SIG-M5 treated with dmso at 0.1 percent for 504 hours (cell line): ENCODE measurements around the gene SCN4A.
"Not testable (repeated sequence)": the region's sequence is repeated elsewhere in the genome, so short reads cannot be mapped to it uniquely, and the experiment has no call there.

Experiments
- DNase-seq: peaks from one replicate; lab custom pipeline; 2025; ENCODE audit not compliant: unreplicated experiment; lab: John Stamatoyannopoulos, UW

SCN4A gene

DNA sequence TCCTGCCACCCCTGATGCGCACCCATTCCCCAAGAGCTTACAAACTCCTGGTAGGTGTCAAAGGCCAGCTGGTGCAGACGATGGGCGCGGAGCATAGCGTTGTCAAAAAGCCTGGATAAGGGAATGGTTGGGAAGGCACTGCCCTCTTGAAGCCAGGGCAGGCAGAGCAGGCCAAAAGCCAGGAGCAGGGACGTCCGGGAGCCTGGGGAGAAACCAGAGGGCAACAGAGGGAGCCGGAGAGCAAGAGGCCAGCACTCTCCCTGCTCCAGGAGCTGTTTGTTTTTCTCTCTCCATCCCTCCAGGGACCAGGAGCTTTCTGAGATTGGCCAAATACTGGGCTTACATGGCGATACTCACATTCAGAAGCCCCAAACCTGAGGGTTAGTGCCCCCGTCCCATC is 54.4 kb downstream of the SCN4A start:
- DNase-seq, result no peak

DNA sequence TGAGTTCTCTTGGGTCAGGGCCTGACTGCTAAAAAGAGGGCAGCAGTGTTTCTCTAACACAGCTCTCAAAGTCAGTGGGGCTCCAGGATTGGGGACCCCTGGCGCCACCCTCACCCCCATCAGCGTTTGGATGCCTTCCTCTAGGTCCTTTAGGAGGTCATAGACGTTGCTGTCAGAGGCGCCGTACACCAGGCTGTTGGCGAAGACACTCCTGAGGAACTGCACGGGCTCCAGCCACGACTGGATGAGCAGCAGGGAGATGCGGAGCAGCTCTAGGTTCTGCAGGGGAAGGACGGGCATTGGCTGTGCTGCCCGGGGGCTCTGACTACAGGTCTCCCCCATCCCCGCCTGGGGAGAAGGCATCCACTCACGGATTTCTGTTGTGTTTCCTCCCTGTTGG is 55.1 kb downstream of the SCN4A start:
- no peak for DNase-seq

DNA sequence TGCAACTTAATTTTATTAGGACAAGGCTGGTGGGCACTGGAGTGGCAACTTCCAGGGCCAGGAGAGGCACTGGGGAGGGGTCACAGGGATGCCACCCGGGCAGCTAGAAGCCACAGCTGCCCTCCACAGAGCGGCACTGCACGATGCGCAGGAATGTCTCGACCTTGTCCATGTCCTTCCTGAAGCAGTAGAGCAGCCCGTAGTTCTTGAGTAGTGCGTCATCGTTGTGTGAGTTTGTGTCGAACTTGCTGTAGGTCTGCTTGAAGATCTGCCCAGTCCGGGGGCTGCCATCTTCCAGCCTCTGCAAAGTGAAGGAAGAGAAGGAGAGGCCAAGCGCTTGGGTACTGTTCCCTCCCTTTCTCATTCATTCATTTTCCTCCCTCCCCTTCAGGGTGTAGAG is 55.5 kb downstream of the SCN4A start:
- not testable (repeated sequence) for DNase-seq

DNA sequence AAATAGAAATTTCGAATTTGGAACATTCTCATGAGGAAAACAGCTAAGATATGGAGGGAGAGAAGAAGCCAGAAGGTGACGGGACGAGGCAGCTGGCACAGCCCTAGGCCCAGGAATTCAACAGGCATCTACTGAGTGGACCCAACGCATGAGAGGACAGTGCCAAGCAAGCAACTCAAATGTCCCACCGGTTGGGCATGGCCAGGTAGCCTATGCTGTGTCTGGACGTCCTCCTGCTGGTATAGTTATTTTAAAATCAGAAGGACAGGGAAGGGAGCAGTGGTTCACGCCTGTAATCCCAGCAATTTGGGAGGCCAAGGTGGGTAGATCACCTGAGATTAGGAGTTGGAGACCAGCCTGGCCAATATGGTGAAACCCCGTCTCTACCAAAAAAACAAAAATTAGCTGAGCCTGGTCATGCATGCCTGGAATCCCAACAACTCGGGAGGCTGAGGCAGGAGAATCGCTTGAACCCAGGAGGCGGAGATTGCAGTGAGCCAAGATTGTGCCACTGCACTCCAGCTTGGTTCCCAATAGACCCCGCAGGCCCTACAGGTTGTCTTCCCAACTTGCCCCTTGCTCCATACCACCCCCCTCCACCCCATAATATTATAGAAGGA is 56.0 kb downstream of the SCN4A start:
- DNase-seq, result no peak

DNA sequence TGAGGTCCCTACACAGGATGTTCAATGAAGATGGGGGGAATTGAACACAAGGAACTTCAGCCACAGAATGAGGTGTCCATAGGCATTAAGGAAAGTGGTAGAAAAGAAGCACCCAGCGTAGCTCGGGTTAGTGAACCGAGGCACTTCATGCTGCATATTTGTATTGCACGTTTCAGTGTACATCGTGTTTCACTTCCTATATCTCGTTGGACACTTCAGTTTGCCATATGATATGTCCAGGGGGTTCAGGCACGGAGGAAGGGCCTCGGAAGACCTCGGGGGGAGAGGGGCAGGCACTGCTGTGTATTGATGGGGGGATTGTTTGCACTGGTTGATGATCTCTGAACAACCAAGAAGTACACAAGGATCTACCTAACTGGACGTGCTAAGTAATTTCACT is 57.0 kb downstream of the SCN4A start:
- DNase-seq, result not testable (repeated sequence)

DNA sequence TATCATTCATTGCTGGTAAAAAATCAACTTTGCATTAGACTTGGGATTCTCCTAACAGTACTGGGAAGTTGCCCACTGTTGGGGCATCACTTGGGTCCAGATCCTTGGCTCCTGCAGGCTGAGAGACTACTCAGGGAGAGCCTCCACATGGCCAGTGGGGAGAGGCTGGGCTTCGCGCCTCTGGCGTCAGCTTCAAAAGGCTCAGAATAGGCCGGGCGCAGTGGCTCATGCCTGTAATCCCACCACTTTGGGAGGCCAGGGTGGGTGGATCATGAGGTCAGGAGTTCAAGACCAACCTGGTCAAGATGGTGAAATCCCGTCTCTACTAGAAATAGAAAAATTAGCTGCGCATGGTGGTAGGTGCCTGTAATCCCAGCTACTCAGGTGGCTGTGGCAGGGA is 58.2 kb downstream of the SCN4A start:
- no peak for DNase-seq

DNA sequence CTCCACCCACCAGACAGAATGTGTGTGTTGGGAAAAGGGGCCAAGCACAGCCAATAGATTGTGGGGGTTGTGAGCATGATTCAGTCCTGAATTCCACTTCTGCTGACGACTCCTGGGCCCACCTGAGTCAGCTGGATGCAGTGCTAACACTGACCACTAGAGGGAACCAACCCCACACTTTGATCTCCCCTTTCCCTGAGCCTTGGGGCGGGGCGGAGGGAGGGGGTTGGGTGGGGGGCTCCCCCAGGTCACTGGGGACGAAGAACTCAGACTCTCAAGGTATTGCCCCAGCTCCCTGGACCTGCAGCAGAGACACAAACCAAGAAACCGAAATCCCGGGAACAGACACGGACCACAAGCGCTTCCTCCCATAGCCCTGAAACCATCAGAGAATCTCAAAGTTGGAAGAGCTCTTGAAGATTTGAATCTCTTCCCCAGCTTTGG is 61.0 kb downstream of the SCN4A start:
- DNase-seq, result peak; percentile 22

DNA sequence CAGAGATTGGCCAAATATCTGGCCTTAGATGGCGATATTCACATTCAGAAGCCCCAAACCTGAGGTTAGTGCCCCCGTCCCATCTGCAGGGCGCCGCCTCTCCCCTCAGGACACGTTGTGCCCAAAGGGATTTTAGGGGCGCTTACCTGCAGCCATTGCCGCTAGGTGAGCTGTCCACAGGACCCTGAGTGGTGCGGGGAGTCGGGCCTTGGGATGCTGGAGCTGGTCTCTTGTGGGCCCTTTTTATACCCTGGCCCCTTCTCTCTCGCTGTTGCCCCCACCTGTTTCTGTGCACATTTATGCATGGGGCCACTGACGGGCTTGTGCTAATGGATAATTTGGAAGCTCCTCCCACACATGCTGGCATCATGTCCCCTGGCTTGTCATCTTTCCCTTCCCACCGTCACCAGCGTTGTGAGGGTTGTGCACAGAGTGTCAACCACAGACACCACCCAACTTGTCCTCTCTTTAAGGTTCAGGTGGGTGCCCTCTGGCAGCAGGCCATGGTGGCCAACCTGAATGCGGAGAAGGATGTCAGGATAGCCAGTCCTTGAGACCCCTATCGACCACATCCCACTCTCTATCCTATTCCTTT is 61.6 kb downstream of the SCN4A start, which contains the start of gene CSHL1:
CSHL1 (minus strand) TSS at position 218 of the 595 bp plus-strand sequence; CDS start at position 156, 62 bp downstream.
- DNase-seq, result no peak

DNA sequence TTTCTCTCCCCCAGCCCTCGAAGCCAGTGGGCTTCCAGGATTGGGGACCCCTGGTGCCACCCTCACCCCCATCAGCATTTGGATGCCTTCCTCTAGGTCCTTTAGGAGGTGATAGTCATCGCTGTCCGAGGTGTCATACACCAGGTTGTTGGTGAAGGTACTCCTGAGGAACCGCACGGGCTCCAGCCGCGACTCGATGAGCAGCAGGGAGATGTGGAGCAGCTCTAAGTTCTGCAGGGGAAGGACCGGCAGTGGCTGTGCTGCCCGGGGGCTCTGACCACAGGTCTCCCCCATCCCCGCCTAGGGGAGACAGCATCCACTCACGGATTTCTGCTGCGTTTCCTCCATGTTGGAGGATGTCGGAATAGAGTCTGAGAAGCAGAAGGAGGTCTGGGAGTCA is 62.6 kb downstream of the SCN4A start:
- DNase-seq, result no peak

DNA sequence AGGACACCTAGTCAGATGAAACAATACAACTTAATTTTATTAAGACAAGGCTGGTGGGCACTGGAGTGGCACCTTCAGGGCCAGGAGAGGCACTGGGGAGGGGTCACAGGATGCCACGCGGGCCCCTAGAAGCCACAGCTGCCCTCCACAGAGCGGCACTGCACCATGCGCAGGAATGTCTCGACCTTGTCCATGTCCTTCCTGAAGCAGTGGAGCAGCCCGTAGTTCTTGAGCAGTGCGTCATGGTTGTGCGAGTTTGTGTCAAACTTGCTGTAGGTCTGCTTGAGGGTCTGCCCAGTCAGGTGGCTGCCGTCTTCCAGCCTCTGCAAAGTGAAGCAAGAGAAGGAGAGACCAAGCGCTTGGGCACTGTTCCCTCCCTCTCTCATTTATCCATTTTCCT is 63.1 kb downstream of the SCN4A start:
- not testable (repeated sequence) for DNase-seq

DNA sequence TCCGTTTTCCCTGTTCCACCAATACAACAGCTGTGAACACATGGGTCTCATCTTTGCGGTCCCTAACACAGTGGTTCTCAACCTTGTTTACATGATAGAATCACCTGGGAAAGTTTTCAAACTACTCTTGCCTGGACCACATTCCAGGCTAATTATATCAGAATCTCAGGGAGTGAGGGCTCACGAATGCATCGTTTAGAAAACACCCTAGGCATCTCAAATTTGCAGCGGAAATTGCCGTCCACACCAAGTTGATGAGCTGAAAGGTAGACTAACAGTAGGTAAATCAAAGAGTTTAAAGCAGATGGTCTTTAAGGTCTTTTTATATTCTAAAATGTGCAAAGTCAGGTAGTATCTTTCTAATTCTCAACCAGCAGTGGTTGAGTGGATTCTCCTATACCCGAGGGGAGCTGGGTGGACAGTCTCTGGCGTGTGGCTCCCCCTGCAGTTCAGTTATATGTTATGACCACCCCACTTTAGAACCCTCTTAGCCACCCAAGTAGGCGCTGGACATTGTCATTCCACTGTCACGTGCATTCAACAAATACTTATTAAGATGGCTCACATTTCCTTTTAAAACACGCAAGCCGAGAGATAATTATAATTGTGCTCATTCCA is 65.4 kb downstream of the SCN4A start:
- DNase-seq, result peak; percentile 13

DNA sequence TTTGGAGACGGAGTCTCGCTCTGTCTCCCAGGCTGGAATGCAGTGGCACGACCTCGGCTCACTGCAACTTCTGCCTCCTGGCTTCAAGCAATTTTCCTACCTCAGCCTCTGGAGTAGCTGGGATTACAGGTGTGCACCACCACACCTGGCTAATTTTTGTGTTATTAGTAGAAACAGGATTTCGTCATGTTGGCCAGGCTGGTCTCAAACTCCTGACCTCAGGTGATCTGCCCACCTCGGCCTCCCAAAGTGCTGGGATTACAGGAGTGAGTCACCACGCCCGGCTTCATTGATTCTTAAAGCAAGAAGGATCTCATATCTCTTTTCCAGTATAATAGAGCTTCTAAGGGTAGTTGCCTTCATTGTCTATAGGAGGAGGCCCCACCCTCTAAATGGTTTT is 67.9 kb downstream of the SCN4A start:
- DNase-seq, result not testable (repeated sequence)

DNA sequence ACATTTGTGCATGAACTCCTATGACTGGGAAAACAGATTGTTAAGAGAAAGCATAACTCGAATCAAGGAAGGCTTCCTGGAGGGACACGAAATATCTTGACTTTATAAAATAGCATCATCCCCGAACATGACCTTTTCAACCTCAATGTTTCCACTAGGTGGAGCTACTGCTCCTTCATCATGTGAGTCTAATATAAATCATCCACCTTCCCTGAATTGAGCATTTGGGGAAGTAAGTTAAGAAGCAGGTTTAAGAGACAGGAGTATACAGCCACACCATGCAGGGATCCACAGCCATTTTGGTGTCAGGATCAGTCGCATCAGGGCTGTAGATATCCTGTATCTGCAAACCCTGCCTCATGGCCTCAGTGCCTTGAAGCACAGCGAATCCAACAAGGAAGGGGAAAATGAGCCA is 68.9 kb downstream of the SCN4A start:
- not testable (repeated sequence) for DNase-seq

DNA sequence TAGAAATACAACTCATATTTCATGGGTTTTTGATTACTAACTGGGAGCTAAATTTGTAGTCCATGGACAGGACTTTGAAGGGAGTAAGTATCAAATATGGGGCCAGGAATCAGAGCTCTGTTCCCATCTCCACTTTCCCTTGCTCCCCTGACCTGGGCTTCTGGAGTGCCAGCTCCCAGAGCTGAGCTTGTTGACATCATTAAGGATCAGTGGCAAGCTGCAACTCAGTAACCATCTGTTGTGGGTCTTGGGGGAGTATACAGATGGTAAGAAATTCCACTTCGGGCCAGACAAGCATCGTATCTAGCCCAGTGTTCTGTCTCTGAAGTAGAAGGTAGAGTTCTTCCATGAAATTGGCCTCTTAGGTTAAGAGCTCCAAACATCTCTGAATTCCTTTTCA is 70.7 kb downstream of the SCN4A start:
- DNase-seq, result not testable (repeated sequence)

DNA sequence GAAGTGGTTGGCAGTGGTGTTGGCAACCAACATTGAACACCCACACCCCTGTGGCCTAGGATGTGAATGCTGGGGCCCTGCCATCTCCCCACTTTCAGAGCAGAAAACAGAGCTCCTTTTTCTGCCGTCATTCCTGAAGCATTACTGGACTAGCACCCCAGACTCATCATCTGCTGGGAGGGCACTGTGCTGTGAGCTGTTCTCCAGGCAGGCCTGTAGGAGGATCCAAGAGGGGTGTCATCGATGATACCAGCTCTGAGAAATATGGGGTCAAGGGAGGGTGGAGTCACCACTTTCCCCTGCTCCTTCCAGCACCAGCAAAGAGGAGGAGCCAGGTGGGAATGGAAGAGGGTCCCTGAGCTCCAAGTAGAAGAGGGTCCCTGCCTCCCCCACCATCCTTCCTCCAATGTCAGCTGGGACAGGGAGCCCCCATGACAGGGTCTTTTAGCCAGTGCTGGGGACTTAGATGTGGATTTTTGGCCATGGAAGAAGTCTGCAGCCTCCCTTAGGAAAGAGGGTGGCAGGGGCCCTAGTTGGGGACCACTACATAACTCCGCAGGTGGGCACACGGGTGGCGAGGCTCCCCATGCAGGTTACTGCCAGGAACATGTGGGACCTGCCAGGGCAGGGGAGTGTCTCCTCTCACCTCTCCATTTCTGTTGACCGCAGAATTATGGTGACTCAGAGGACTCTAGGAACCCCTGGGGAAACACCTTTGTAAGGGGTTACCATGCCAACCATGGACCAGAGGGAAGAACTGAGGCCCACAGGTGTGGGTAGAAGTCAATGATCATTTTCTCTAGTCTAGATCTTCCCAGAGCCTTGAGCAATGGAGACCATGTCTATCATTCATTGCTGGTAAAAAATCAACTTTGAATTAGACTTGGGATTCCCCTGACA is 73.6 kb downstream of the SCN4A start:
- DNase-seq, result not testable (repeated sequence)

DNA sequence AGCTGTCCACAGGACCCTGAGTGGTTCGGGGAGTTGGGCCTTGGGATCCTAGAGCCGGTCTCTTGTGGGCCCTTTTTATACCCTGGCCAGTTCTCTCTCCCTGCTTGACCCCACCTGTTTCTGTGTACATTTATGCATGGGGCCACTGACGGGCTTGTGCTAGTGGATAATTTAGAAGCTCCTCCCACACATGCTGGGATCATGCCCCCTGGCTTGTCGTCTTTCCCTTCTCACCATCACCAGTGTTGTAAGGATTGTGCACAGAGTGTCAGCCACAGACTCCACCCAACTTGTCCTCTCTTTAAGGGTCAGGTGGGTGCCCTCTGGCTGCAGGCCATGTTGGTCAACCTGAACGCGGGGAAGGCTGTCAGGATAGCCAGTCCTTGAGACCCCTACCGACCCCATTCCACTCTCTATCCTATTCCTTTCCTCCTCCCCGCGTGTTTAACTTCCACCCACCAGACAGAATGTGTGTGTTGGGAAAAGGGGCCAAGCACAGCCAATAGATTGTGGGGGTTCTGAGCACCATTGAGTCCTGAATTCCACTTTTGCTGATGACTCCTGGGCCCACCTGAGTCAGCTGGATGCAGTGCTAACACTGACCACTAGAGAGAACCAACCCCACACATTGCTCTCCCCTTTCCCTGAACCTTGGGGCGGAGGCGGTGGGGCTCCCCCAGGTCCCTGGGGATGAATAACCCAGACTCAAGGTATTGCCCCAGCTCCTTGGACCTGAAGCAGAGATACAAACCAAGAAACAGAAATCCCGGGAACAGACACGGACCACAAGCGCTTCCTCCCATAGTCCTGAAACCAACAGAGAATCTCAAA is 76.0 kb downstream of the SCN4A start, which contains the start of gene CSH1:
CSH1 (minus strand) TSS at position 51 of the 831 bp plus-strand sequence. CDS start 63 bp downstream, outside the sequence.
- DNase-seq, result not testable (repeated sequence)

DNA sequence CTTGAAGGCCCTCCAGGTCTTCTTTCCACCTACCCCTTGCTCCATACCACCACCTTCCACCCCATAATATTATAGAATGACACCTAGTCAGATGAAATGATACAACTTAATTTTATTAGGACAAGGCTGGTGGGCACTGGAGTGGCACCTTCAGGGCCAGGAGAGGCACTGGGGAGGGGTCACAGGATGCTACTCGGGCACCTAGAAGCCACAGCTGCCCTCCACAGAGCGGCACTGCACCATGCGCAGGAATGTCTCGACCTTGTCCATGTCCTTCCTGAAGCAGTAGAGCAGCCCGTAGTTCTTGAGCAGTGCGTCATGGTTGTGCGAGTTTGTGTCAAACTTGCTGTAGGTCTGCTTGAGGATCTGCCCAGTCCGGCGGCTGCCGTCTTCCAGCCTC is 77.9 kb downstream of the SCN4A start:
- DNase-seq, result not testable (repeated sequence)

DNA sequence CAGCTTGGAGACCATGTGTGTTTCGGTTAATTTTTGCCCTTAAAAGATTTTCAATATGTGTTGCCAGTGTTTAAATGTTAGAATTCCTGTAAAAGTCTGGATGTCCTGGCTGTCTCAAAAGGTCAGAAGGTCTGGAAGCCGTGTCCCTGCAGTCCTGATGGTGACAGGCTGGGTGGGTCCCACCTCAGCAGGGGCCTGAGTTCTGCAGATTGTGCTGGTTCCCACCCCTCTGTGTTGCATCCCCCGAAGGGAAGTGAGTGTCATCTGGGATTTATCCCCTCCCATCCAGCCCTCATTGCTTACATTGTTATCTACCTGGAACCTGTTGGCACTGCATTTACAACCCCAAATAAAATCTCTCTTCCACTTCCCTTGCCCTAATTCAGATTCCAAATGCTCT is 78.7 kb downstream of the SCN4A start:
- DNase-seq, result not testable (repeated sequence)

DNA sequence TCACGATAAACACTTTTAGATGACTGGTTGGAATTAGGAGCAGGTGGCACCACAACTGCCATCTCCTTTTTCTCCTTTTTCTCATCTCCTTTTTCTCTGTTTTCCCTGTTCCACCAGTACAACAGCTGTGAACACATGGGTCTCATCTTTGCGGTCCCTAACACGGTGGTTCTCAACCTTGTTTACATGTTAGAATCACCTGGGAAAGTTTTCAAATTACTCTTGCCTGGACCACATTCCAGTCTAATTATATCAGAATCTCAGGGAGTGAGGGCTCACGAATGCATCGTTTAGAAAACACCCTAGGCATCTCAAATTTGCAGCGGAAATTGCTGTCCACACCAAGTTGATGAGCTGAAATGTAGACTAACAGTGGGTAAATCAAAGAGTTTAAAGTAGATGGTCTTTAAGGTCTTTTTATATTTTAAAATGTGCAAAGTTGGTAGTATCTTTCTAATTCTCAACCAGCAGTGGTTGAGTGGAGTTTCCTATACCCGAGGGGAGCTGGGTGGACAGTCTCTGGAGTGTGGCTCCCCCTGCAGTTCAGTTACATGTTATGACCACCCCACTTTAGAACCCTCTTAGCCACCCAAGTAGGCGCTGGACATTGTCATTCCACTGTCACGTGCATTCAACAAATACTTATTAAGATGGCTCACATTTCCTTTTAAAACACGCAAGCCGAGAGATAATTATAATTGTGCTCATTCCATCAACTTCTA is 80.2 kb downstream of the SCN4A start:
- DNase-seq, result not testable (repeated sequence)
